AG04450 (cell line): ENCODE results near the gene RANBP3. TPM values are rescaled to one million over a fixed set of nuclear protein-coding genes. Genes with fewer than 3 reads are reported as not detected.

Experiments
- CTCF ChIA-PET: fragments of 300-600, 350-600 bp; formaldehyde crosslinking; extraction: SDS; loops from one replicate; lab custom pipeline; 2022; ENCODE audit warnings: antibody characterized with exemption, inconsistent platforms; lab: Charles Lee
- POLR2A ChIA-PET: fragments of 350-600 bp; formaldehyde crosslinking; extraction: SDS; loops from one replicate; lab custom pipeline; 2021; ENCODE audit warnings: antibody characterized with exemption, inconsistent platforms; lab: Yijun Ruan, JAX
- DNase-seq: peaks from one replicate; pipeline ENCODE4 v3.0.0-alpha.2; 2011; ENCODE audit warnings: low read depth, low spot score
- H3K27ac ChIP-seq: one replicate; pipeline ENCODE4 v1.5.1; 2012; ENCODE audit warnings: low read depth, low read length, control low read depth
- H3K27me3 ChIP-seq: one replicate; pipeline ENCODE4 v1.6.0; 2012; ENCODE audit warnings: low read length; ENCODE audit not compliant: control insufficient read depth, insufficient read depth
- H3K4me3 ChIP-seq: 2 replicates; pipeline ENCODE4 v1.5.1; 2011; ENCODE audit warnings: mild to moderate bottlenecking, low read depth, low read length, control low read depth
- H3K9me3 ChIP-seq: 2 replicates; pipeline ENCODE4 v1.5.1; 2012; ENCODE audit warnings: low read length; ENCODE audit not compliant: control insufficient read depth, insufficient read depth
- polyA plus RNA-seq: library from polyadenylated mRNA; depleted of rRNA; stranded (reverse); fragments of >200 nt; gene quantifications from 2 replicates; pipeline ENCODE4 v1.2.3, GENCODE V29; 2011
- TF ChIP-seq, protein P1 (sequence below): IDR thresholded peaks from 2 replicates; pipeline ENCODE4 v1.5.1; 2011; ENCODE audit warnings: low read depth, low read length, control low read depth, inconsistent platforms

The RANBP3 gene
- polyA plus RNA-seq, 1 experiment: 62.6 TPM

GRCh38 chr19:5941673-5942072 is 36.3 kb downstream of the RANBP3 start:
- TF ChIP-seq, protein P1, sequence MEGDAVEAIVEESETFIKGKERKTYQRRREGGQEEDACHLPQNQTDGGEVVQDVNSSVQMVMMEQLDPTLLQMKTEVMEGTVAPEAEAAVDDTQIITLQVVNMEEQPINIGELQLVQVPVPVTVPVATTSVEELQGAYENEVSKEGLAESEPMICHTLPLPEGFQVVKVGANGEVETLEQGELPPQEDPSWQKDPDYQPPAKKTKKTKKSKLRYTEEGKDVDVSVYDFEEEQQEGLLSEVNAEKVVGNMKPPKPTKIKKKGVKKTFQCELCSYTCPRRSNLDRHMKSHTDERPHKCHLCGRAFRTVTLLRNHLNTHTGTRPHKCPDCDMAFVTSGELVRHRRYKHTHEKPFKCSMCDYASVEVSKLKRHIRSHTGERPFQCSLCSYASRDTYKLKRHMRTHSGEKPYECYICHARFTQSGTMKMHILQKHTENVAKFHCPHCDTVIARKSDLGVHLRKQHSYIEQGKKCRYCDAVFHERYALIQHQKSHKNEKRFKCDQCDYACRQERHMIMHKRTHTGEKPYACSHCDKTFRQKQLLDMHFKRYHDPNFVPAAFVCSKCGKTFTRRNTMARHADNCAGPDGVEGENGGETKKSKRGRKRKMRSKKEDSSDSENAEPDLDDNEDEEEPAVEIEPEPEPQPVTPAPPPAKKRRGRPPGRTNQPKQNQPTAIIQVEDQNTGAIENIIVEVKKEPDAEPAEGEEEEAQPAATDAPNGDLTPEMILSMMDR: no peak
- Histone ChIP-seq H3K9me3 (no peaks in the 10 kb centered on the region; the same call in 1 of the 2 replicates), H3K4me3 (no peak overlapping the region), H3K27ac (no peak overlapping the region), H3K27me3 (no peaks in the 10 kb centered on the region)
- POLR2A ChIA-PET: no interaction called here
- CTCF ChIA-PET: interaction anchor here (1.7 to 2.8 kb wide), 2 partner anchors 26 to 138 kb away, joined by 9 to 10 read pairs; no protein-coding TSS in a partner anchor
- DNase-seq: no peak

- H3K9me3 ChIP-seq: no peaks in the 10 kb centered on the region; the same call in 1 of the 2 replicates
- CTCF ChIA-PET: interaction anchor here (0.6 kb wide), 1 partner anchor 166 kb away, joined by 3 read pairs; no protein-coding TSS in a partner anchor
- H3K27me3 ChIP-seq: no peaks in the 10 kb centered on the region
- POLR2A ChIA-PET: no interaction called here
- TF ChIP-seq, protein P1: no peak
- no peak for DNase-seq
- H3K4me3 ChIP-seq: no peak overlapping the region
- H3K27ac ChIP-seq: peak overlapping the region; percentile 11
Observed at GRCh38 chr19:5940260-5941208, 37.4 kb downstream of the RANBP3 start.

DNA sequence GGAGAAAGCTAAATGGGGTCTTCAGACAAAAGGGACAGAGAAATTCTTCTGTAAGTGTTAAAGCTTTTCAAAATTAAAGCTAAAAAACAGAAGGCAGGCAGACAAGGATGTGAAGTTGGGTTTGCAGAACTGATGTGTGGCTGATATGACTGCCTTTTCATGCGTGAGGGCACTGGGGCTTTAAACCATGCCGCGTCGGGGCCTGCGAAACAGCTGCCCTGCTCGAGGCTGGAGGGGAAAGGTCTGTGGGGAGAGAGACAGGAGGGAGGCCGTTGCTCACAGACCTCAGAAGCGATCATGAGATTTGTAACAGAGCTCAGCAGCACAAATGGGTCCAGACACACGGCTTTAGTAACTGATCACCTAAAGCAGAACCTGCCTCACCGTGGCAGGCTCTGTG is 40.4 kb downstream of the RANBP3 start:
- DNase-seq: no peak
- Histone ChIP-seq H3K27me3 (no peaks in the 10 kb centered on the region), H3K9me3 (no peaks in the 10 kb centered on the region), H3K4me3 (no peak overlapping the region), H3K27ac (no peak overlapping the region)
- POLR2A ChIA-PET: interaction anchor here (1.0 kb wide), 1 partner anchor 29 kb away, joined by 4 read pairs; no protein-coding TSS in a partner anchor
- TF ChIP-seq, protein P1: no peak
- CTCF ChIA-PET: interaction anchor here (0.9 to 4.3 kb wide), 2 partner anchors 30 to 50 kb away, joined by 3 to 26 read pairs; no protein-coding TSS in a partner anchor

- TF ChIP-seq, protein P1: no peak
- Histone ChIP-seq H3K27ac (peak overlapping the region; percentile 98), H3K27me3 (no peaks in the 10 kb centered on the region), H3K9me3 (no peaks in the 10 kb centered on the region), H3K4me3 (no peak overlapping the region)
- CTCF ChIA-PET: interaction anchor here (0.8 to 4.3 kb wide), 4 partner anchors 31 to 132 kb away, joined by 3 to 26 read pairs (median 9); no protein-coding TSS in a partner anchor
- no peak for DNase-seq
- POLR2A ChIA-PET: interaction anchor here (1.4 to 3.0 kb wide), 7 partner anchors 12 to 42 kb away, joined by 3 to 22 read pairs (median 10); partner anchors contain the start of gene RANBP3
Observed at GRCh38 chr19:5936292-5936592, 41.7 kb downstream of the RANBP3 start.
